GM18499 (cell line): Measurements from ENCODE around the gene KLHL26.

Experiments
- ATAC-seq: cut with Tn5 transposase; IDR thresholded peaks from one replicate; pipeline ENCODE4 v1.9.1; 2021; ENCODE audit warnings: moderate number of reproducible peaks; ENCODE audit not compliant: insufficient read depth, unreplicated experiment

The KLHL26 gene

DNA sequence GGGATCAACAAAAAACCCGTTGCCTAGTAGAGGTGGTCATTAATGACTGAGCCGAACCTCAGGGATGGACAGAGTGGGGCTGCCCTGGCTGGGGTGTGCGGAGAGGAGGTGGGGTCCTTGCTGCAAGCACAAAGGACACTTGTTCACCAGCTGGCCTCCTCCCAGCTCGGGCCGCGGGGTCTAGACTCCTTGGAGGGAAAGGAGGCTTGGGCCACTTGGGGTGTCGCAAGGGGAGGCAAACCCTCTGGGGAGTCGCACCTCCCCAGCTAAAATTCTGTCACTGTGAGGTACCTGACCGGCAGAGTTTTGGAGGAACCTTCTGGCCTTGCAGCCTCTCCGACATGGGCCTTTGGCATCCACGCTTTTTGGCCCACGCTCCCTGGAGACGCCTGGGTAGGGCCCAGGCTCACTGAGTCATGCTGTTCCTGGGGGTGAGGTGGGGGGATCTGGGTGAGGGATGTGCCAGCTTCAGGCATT, 8.2 kb downstream of the KLHL26 start:
- ATAC-seq: no peak

DNA sequence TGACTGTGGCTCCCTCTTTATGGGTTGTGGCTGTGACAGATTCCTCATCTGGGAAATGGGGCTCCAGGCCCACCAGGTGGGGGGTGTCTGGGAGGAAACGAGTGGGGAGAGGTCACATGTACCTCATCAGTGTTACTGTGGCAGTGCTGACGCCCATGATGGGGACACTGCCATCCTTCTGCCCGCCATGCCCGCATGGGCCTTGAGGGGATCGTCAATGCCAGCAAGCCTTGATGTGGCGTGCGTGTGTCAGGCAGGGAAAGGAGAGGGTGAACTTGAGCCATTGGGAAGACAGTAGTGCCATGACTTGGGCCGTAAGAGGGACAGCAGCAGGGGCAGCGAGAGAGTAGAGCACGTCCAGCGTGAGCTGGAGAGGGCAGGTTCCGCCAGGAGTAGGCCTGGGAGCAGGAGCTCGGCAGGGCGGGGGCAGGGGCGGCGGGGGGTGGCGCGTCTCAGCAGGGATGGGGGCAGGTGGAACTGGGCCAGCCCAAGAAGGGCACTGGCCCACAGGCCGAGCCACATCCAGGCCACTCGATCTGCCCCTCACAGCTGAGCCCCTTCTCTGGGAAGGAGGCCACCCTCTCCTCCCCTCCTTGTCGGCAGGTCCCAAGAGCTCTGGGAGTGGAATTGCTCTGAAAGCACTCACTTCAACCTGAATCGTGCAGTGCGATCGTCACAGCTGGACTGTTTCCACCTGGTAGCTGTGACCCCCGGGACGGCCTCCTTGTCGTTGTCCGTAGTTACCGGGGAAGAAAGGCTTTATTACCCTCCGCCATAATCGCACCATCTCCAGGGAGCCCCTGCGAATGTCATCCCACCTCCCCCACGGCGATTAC, 9.9 kb downstream of the KLHL26 start:
- no peak for ATAC-seq

DNA sequence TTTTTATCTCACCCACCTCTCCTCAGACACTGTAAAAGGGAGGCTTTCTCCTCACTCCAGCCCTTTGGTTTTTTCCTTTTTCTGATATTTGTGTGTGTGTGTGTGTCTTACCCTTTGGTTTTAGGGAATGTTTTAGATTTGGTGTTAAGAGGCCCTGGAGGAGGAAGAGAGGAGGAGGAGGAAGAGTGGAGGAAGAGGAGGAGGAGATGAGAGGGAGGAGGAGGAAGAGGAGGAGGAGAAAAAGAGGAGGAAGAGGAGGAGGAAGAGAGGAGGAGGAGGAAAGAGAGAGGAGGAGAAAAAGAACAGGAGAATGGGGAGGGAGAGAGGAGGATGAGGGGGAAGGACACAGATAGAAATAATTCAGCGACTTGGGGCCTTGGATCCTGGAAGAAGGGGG, 10.5 kb downstream of the KLHL26 start:
- no peak for ATAC-seq

DNA sequence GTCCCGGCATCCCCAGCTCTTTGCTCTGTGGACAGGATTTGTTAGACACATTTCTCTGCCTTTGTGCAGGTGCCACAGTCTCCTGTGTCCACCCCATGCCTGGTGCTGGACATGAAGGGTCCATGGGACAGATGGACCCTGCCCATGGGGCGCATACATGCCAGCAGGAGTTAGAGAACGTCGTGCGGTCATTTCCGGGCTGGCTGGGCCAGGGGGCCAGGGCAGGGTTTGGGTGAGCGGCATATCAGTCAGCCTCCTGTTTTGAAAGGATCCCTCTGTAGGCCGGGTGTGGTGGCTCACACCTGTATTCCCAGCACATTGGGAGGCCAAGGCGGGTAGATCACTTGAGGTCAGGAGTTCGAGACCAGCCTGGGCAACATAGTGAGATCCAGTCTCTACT, 11.0 kb downstream of the KLHL26 start:
- no peak for ATAC-seq

DNA sequence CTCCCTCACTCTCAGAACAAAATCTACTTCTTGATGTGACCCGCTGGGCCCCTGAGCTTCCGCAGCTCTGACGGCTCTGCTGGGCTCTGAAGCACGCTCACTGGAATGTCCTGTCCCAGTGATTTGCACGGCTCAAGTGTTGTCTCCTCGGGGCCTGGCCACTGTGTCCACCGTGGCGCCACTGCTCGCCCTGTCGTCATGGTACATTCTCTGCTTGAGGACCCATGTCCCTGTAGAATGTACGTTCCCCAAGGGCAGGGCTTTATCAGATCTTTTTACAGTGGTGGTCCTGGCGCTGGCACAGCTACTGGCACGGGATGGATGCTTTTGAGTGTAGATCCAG, 12.1 kb downstream of the KLHL26 start:
- no peak for ATAC-seq

DNA sequence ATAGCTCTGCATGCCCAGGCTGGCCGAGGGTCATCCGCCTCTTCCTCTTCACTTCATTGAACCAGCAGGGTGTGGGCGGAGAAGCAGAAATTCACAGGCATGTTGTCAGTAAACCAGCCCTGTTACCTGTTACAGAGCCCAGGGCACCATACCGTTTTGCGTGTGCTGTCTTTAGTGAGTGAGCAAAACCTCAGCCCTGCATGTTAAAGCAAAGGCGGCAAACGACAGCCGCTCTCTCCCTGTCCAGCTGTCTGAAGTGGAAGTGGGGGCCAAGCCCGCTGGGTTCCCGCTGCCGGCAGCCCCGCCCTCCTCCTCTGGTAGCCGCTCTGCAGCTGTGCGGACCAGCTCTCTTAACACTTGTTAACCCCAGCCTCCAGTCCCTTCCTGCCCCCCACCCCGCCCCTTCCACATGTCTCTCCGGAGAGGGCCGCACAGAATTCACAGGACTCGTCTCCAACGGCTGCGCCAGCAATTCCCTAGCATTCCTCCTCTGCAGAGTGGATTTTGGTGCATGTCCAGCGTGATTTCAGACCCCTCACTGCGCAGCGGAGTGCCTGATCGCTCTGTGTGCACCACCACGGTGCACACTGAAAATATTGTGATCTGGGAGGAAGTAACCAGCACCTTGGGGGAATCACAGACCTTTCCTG, 12.7 kb downstream of the KLHL26 start:
- ATAC-seq: no peak

DNA sequence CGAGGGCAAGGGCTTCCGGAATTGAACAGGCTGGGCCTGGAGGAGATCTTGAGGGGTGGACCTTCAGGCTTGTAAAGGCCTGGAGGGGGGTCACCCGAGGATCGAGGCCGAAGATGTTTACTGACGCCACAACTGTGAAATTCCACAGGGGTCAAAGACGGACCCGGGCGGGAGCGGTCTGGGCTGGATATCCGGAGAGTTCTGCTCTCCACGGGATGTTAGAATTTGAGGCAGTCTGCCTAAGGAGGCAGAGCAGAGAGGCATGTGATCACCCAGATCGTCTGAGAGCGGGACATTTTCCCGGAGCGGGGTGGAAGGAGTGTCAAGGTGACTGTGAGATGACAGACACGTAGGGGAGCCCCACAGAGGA, 13.2 kb downstream of the KLHL26 start:
- ATAC-seq: no peak

DNA sequence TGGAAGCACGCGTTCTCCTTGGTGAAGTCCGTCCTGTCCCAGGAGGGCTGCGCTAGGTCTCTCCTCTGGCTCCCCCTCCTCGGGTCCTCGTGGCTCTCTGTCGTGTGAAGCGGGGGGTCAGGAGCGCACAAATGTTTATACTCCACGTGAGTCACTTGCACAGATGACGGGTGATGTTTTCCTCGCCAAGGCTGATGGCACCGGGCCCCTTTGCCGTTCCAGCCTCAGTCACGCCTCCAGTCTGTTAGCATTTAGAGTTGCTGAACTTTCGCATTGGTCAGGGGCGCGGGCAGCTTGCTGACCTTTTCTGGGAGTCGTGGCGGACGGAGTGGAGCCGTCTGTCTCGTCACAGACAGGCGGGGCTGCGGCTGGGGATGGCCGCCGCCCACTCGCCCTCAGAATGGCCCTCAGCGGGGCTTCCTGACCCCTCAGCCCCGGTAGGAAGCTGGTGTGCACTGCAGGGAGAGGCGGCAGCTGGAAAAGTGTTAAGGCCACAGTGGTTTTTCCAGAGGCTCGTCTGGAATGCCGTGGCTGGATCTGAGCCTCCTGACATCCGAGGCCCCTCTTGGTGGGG, 13.7 kb downstream of the KLHL26 start:
- no peak for ATAC-seq

DNA sequence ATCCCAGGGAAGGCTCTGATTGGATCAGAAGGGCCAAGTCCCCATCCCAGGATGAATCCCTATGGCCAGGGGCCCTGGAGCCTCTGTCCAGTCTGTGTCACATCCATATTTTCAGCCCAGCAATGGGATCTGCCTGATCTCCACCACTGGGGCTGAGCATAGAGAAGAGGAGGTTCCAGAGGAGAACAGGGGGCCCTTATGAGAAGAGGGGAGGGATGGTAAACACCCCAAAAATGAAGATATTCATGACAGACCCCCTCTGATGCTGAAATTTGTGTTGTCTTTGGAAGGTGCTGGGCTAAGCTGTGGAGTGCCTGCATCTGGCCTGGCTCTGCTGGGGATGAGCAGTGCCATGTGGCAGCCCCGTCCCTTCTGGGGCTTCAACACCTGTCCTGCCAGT, 14.5 kb downstream of the KLHL26 start:
- no peak for ATAC-seq

DNA sequence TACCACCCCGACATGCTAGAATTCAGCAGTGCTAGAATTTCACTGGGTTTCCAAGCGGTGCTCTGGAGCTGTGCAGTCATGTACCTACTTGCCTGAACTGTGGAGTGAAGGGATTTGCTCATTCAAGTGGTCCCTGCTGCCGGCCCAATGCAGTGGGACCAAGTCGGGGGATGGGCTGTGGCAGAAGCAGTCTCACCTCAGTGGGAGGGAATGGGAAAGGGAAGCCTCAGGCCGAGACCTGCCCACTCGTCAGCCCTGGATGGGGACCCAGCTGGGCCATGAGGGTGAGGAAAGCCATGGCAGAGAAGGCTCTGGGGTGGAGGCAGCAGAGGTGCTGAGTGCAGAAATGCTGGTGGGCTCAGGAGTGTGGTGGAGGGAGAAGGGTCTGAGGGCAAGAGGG, 14.9 kb downstream of the KLHL26 start:
- no peak for ATAC-seq

DNA sequence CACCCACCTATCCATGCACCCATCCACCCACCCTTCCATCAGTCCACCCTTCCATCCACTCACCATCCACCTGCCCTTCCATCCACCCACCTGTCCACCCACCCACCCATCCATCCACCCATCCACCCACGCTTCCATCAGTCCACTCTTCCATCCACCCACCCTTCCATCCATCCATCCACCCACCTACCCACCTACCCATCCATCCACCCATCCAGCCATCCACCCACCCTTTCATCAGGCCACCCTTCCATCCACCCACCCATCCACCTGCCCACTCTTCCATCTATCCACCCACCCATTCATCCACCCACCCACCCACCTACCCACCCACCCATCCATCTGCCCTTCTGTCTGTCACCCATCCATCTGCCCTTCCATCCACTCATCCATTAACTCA, 17.0 kb downstream of the KLHL26 start:
- no peak for ATAC-seq

DNA sequence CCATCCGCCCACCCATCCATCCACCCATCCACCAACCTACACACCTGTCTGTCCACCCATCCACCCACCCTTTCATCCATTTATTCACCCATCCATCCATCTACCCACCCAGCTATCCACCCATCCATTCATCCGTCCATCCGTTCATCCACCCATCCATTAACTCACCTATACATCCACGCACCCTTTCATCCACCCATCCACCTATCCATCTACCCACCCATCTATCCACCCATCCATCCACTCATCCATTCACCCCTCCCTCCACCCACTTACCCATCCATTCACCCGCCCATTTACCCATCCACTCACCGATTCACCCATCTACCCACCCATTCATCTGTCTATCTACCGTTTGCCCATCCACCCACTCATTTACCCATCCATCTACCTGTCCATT, 17.6 kb downstream of the KLHL26 start:
- no peak for ATAC-seq

DNA sequence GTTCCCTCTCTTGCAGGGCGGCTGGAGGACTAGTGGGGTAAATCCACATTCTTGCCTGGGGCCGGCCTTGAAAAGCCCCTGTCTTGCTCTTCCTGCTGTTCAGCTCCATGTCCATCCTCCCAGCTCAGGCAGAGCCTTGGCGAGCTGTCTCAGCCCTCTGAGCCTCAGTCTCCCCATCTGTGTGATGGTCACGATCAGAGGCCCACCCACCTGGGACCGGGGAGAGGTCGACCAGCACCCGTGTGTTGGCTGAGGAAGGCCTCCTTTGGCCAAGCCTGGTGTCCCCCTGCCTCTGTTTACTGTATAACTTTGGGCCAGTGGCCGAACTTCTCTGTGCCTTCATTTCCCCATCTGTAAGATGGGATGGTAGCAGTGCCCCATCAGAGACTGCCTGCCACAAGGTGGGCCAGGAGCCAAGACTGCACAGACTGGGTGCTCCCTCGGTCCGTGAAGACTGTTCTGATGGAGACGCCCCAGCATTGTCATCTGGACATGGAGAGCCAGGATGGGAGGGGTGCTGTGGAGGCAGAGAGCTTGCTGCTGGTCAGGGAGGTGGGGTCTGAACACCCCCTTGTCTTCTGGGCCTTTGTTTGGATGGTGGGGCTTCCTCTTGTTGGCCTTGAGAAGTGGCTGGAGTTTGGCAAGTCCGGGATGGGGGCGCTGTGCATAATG, 18.5 kb downstream of the KLHL26 start:
- no peak for ATAC-seq

DNA sequence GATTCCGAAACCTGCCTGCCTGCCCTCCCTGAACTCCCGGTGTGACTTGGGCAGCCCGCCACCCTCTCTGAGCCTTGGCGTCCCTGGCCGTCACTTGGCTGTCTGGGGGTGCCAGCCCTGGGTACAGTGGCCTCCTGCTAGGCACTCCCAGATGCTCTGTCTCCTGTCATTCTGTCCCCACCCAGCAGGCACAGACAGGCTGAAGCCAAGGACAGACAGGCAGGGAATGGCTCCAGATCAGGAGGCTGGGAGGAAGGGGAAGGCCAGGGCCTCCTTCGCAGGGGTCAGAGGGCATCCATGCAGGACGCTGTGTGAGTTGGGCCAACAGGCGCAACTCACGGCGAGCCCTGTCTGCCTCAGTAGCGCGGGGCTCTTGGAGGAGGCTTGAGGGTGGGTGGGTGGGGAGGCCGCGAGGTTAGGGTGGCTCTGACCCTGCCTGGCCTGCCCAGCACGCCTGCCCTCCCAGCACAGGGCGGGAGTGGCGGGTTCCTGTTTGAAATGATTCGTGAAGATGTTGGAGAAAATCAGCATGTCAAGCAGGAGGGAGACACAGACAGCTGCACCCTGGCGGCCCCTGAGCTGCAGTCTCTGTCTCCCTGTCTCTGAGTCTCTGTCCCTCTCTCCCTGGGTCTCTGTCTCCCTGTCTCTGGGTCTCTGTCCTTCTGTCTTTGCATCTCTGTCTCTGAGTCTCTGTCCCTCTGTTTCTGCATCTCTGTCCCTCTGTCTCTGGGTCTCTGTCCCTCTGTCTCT, 19.7 kb downstream of the KLHL26 start:
- ATAC-seq: no peak

DNA sequence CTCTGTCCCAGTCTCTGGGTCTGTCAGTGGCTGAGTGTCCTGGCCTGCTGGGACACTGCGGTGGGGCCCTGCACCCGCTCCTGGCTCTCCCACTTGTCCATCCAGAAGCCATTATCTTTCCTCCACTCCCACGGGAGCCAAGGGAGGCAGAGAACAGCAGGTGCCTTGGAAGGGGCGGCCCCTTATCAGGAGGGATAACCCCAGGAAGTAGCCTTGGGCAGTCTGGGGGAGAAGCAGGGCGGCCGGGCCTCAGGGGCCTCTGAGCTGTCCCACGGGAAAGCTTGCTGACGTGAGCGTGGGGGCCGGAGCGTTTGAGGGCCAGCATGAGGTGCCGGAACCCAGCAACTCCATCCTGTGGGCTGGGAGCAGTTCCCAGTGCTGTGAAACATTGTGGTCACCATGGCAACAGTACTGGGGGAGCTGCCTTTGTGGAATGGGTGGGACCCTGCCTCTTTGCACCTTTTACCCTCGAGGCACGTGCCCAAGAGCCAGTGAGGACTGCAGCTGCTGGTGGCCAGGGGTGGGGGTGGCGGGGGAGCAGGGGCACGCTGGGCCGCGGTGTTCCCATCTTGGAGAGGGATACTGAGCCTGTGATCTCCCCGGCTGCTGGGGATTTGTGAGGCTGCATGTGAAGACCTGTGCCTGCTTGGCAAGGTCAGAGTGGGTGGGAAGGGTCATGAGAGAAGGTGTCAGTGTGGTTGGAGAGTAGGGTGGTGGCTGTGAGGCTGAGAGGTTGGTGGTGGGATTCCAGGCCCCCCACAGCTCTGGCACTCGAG, 20.9 kb downstream of the KLHL26 start:
- ATAC-seq: no peak

DNA sequence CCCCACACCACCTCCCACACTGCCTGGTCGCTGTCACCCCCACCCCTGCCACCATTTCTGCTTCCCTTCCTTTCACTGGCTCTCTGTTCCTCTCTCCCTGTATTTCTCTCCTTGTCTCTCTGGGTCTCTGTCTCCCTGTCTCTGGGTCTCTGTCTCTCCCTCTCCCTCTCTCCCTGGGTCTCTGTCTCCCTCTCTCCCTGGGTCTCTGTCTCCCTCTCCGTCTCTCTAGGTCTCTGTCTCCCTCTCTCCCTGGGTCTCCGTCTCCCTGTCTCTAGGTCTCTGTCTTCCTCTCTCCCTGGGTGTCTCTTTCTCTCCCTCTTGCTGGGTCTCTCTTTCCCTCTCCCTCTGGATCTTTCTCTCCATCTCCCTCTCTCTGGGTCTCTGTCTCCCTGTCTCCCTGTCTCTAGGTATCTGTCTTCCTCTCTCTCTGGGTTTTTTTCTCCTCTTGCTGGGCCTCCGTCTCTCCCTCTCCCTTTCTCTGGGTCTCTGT, 21.6 kb downstream of the KLHL26 start:
- no peak for ATAC-seq

DNA sequence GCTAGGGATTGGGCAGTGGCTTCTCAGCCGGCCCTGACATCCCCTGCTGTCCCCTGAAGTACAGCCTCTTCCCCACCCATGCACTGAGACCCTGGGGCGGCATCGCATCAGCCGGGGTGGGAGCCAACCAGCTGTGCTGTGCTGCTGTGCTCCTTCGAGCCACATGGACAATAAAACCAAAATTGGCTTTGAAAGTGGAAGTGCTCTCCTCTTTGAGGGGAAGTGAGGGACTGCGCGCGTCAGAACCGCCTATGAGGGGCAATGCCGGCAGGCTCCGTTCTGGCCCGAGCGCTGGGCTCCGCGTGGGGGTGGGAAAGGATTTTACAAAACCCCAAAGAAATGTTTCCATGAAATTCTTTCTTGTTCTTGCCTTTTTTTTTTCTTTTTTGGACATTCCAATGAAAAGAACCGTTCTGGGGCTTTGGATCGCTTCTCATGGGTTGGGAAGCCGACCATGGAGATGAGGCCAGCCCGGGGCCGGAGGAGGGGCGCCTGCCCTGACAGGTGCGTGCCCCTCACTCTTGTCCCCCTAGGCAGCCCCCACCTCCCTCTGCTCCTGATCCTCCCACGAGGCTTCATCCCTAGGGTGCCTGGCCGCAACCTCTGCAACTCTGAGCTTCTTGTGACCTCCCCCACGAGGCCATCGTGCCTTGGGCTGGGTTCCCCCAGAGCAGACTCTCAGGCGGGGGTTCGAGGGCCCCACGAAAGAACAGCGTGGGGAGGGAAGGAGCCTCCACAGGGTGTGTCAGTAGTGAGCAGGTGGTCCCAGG, 22.6 kb downstream of the KLHL26 start:
- ATAC-seq: no peak

DNA sequence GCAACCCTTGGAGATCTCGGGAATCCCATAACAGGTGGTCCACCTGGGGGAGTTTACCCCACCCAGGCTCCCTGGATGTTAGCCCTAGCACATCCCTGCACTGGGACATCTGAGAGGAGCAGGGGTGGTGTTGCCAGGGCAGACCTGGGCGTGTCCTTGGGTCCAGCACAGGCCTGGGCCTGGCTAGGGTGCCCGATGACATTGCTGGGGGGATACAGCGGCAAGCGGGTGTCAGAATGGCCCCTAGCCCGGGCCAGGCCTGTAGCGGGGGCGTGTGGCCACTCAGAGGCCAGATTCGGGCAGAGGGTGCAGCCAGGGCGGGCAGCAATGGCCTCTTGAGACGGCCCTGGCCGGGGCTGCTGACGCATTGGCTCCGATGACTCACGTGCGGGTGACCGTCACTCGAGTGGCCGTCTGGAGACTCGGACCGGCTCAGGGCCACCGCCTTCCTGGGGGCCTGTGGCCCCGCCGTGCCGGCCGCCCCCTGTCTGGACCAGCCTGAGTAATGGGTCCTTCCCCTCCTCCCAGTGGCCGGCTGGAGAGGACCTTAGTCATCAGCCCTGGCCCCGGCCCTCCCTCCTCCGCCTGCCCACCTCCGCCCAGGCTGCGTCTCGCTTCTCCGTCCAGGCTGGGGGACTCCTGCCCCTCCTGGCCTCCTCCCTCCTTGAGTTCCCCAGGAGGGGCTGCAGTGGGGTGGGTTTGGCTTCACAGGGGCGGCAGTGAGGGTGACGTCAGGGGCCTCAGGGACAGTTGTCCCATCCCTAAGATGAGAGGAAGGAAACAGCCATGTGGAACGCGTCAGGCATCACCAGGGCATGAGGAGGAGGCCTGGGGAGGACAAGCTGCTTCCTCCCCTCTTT, 23.5 kb downstream of the KLHL26 start:
- ATAC-seq: no peak
